GM12878 (cell line): ENCODE results near the gene CARM1.

ENCODE experiments used
- BHLHE40 ChIP-seq, 2 experiments: fragments of 450-650 bp in 1 of 2; IDR thresholded peaks; 2 replicates each; pipeline ENCODE4 v1.6.1; 2011 to 2017; ENCODE audit warnings: low read depth in 2 of 2, borderline replicate concordance in 1 of 2, improper control_type of control experiment in 1 of 2, low read length in 1 of 2, mild to moderate bottlenecking in 1 of 2
- CREB1 ChIP-seq: IDR thresholded peaks from 2 replicates; pipeline ENCODE4 v1.6.1; 2012; ENCODE audit warnings: low read depth, mild to moderate bottlenecking, inconsistent platforms
- ESRRA ChIP-seq: IDR thresholded peaks from 2 replicates; pipeline ENCODE4 v1.6.1; 2012; ENCODE audit warnings: mild to moderate bottlenecking, low read length, improper control_type of control experiment
- JUNB ChIP-seq: IDR thresholded peaks from 2 replicates; pipeline ENCODE4 v1.6.1; 2016; ENCODE audit warnings: antibody characterized with exemption, mild to moderate bottlenecking
- NFYB ChIP-seq: IDR thresholded peaks from 2 replicates; pipeline ENCODE4 v1.6.1; 2011; ENCODE audit warnings: low read depth, mild to moderate bottlenecking, low read length, improper control_type of control experiment, moderate library complexity; ENCODE audit not compliant: insufficient read depth
- SIN3A ChIP-seq: IDR thresholded peaks from 2 replicates; pipeline ENCODE4 v1.6.1; 2012; ENCODE audit warnings: low read depth, low read length, improper control_type of control experiment
- TAF1 ChIP-seq: IDR thresholded peaks from 2 replicates; pipeline ENCODE4 v1.6.1; 2011; ENCODE audit warnings: mild to moderate bottlenecking, low read depth, low read length, borderline replicate concordance
- TF ChIP-seq, protein P1 (sequence below), 3 experiments: IDR thresholded peaks in 2 of 3; conservative IDR thresholded peaks in 1 of 3; 2 replicates each; pipeline ENCODE4 v1.5.1; 2011; ENCODE audit warnings: low read depth in 3 of 3, low read length in 3 of 3, mild to moderate bottlenecking in 3 of 3, control low read depth in 2 of 3, moderate library complexity in 2 of 3, inconsistent platforms in 1 of 3, mixed read lengths in 1 of 3; ENCODE audit not compliant: control insufficient read depth in 2 of 3, insufficient read depth in 1 of 3; ENCODE audit errors: extremely low read depth in 1 of 3
- TF ChIP-seq, protein P2 (sequence below): IDR thresholded peaks from 2 replicates; pipeline ENCODE4 v1.6.1; 2011; ENCODE audit warnings: low read depth, mild to moderate bottlenecking, low read length, moderate library complexity, borderline replicate concordance; ENCODE audit errors: extremely low read depth

DNA sequence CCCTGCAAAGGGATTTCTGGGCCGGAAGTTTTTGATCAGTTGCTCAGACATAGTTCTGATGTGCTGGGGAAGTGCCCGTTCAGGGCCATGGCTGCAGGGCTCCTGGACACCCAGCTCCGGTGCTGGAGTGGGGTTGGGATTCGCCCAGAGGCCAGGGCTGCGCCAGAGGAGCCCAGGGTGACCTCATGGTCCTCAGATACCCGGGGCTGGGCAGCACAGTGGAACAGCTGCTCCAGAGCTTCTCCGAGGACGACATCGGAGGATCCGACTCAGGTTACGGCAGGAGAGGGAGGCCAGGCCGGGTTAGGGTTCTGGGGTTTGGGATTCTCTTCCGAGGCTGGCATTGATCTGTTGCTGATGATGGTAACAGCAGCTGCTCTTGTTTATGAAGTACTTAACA lies 20.9 kb downstream of the CARM1 start:
- no peak for TF ChIP-seq CREB1
- TF ChIP-seq ESRRA, result no peak
- TF ChIP-seq, protein P1, sequence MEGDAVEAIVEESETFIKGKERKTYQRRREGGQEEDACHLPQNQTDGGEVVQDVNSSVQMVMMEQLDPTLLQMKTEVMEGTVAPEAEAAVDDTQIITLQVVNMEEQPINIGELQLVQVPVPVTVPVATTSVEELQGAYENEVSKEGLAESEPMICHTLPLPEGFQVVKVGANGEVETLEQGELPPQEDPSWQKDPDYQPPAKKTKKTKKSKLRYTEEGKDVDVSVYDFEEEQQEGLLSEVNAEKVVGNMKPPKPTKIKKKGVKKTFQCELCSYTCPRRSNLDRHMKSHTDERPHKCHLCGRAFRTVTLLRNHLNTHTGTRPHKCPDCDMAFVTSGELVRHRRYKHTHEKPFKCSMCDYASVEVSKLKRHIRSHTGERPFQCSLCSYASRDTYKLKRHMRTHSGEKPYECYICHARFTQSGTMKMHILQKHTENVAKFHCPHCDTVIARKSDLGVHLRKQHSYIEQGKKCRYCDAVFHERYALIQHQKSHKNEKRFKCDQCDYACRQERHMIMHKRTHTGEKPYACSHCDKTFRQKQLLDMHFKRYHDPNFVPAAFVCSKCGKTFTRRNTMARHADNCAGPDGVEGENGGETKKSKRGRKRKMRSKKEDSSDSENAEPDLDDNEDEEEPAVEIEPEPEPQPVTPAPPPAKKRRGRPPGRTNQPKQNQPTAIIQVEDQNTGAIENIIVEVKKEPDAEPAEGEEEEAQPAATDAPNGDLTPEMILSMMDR (IDR thresholded peaks at IDR 0.05 in 2 of 3, conservative IDR thresholded peaks at IDR 0.05 in 1 of 3; ENCODE audit: control insufficient read depth in 2 of 3, extremely low read depth in 1 of 3, insufficient read depth in 1 of 3, low read depth in 3 of 3, low read length in 3 of 3), result no peak
- no peak for TF ChIP-seq NFYB
- TF ChIP-seq, protein P2, sequence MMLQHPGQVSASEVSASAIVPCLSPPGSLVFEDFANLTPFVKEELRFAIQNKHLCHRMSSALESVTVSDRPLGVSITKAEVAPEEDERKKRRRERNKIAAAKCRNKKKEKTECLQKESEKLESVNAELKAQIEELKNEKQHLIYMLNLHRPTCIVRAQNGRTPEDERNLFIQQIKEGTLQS, result no peak
- no peak for TF ChIP-seq TAF1
- TF ChIP-seq BHLHE40 (IDR thresholded peaks at IDR 0.05; ENCODE audit: borderline replicate concordance in 1 of 2, low read depth in 2 of 2, low read length in 1 of 2), result no peak
- no peak for TF ChIP-seq SIN3A
- TF ChIP-seq JUNB, result no peak
